Measurements from ENCODE around the gene KAT6B.

DNA sequence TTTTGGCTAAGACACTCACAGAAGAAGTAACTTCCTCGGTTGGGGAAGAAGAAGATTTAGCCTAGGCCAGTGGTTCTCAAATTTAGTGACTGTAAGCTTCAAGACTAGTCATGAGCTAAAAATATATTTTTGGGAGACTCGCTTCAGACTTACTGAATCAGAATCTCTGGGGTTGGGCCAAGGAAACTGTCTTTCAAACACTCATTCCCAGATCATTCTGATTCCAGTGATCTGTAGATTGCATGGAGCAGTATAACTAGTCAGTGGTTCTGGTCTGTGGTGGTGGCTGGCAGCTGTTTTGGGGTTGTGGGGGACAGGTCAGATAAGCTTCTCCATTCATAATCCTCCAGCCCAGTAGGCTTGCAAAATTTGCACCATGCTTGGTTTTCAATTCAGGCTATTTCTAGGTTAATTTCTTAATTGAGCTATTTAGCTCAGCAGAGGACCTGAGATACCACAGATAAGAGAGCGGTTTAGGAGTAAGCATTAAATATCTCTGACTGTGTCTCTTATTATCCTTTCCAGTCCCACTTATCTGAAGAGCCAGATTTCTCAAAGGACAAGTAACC is 3.8 kb upstream of the KAT6B start:
- TF ChIP-seq, protein P1, sequence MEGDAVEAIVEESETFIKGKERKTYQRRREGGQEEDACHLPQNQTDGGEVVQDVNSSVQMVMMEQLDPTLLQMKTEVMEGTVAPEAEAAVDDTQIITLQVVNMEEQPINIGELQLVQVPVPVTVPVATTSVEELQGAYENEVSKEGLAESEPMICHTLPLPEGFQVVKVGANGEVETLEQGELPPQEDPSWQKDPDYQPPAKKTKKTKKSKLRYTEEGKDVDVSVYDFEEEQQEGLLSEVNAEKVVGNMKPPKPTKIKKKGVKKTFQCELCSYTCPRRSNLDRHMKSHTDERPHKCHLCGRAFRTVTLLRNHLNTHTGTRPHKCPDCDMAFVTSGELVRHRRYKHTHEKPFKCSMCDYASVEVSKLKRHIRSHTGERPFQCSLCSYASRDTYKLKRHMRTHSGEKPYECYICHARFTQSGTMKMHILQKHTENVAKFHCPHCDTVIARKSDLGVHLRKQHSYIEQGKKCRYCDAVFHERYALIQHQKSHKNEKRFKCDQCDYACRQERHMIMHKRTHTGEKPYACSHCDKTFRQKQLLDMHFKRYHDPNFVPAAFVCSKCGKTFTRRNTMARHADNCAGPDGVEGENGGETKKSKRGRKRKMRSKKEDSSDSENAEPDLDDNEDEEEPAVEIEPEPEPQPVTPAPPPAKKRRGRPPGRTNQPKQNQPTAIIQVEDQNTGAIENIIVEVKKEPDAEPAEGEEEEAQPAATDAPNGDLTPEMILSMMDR (IDR thresholded peaks at IDR 0.05 in 4 of 5, conservative IDR thresholded peaks at IDR 0.05 in 1 of 5): no peak
- no peak for TF ChIP-seq POLR2A (IDR thresholded peaks at IDR 0.05)
